ENCODE results near the gene PLXNA4. TPM values are rescaled to one million over a fixed set of nuclear protein-coding genes. Genes with fewer than 3 reads are reported as not detected.

PLXNA4 gene
- total RNA-seq, 4 donors from 2014 or later: 0.31 to 0.66 (median 0.43) TPM

DNA sequence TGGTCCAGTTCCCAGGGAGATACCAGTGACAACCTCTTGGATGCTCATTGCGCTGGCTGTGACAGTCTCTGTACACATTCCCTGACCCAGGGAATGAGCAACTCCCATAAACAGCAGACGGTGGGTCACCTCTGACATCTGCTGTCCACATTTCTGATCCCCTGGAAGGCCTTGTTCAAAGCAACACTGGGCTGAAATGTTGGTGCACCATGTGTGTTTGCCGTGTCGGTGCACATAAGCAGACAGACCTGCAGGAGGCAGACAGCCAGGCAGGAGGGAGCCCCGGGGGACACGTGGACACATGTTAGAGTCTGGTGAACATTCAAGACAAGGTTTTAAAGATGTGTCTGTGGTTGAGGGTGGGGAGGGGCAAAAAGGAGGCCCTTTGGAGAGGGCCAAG, 254.9 kb downstream of the PLXNA4 start:
- ATAC-seq: no peak
- Histone ChIP-seq H3K27ac (no peak overlapping the region), H3K36me3 (no peaks in the 10 kb centered on the region), H3K4me1 (peaks cover 8 to 9% of the 10 kb centered on the region in 2 donors), H3K4me3 (no peak overlapping the region), H3K27me3 (peaks cover 0 to 14% (median 0%) of the 10 kb centered on the region in 3 donors), H3K9me3 (no peaks in the 10 kb centered on the region)
- in situ Hi-C loops (cut with MboI; ENCODE audit: low sequenced_read_pairs in 4 of 4): loop anchor here in 2 of 4 donors (5.0 to 25.0 kb wide), 3 partner anchors 253 to 1116 kb away; partner anchors contain the start of gene PLXNA4 (in 2 of the 2)
- intact Hi-C loops (cut with DNase I; ENCODE audit: low total_unique reads): no loop called here
- no peak for TF ChIP-seq POLR2A (IDR thresholded peaks at IDR 0.05)
- TF ChIP-seq, protein P1, sequence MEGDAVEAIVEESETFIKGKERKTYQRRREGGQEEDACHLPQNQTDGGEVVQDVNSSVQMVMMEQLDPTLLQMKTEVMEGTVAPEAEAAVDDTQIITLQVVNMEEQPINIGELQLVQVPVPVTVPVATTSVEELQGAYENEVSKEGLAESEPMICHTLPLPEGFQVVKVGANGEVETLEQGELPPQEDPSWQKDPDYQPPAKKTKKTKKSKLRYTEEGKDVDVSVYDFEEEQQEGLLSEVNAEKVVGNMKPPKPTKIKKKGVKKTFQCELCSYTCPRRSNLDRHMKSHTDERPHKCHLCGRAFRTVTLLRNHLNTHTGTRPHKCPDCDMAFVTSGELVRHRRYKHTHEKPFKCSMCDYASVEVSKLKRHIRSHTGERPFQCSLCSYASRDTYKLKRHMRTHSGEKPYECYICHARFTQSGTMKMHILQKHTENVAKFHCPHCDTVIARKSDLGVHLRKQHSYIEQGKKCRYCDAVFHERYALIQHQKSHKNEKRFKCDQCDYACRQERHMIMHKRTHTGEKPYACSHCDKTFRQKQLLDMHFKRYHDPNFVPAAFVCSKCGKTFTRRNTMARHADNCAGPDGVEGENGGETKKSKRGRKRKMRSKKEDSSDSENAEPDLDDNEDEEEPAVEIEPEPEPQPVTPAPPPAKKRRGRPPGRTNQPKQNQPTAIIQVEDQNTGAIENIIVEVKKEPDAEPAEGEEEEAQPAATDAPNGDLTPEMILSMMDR (IDR thresholded peaks at IDR 0.05 in 4 of 5, conservative IDR thresholded peaks at IDR 0.05 in 1 of 5): no peak
- DNase-seq: no peak

DNA sequence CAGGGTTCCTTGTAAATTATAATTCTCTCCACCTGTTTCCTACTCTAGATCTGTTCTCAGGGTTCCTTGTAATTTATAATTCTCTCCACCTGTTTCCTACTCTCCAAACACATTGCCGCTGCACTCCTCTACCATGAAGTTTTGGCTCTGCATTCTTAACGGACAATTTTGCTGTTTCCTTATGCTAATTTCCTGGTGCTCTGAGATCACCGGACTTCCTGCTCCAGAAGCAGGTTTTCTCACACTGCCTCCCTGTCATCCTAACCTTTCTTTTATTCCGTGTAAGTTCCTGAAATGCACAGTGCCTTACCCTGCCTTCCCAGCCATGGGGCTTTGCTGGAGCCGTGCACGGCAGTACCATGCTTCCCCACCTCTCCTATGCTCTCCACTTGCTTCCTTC, 256.8 kb downstream of the PLXNA4 start:
- H3K27ac ChIP-seq: no peak overlapping the region
- intact Hi-C loops (cut with DNase I; ENCODE audit: low total_unique reads) (loop anchor here (10.0 kb wide), 1 partner anchor 1115 kb away; no protein-coding TSS in a partner anchor), in situ Hi-C loops (cut with MboI; ENCODE audit: low sequenced_read_pairs in 4 of 4) (loop anchor here in 3 of 4 donors (5.0 to 25.0 kb wide), 3 partner anchors 253 to 1118 kb away; partner anchors contain the start of gene PLXNA4 (in 1 of the 3))
- DNase-seq (no peak), ATAC-seq (no peak)
- H3K4me3 ChIP-seq: no peak overlapping the region
- no peak for TF ChIP-seq POLR2A (IDR thresholded peaks at IDR 0.05)
- TF ChIP-seq, protein P1 (IDR thresholded peaks at IDR 0.05 in 4 of 5, conservative IDR thresholded peaks at IDR 0.05 in 1 of 5): no peak
- H3K36me3 ChIP-seq: no peaks in the 10 kb centered on the region
- peaks cover 8 to 9% of the 10 kb centered on the region in 2 donors for H3K4me1 ChIP-seq
- H3K9me3 ChIP-seq: no peaks in the 10 kb centered on the region
- H3K27me3 ChIP-seq: peaks cover 0 to 14% (median 0%) of the 10 kb centered on the region in 3 donors

DNA sequence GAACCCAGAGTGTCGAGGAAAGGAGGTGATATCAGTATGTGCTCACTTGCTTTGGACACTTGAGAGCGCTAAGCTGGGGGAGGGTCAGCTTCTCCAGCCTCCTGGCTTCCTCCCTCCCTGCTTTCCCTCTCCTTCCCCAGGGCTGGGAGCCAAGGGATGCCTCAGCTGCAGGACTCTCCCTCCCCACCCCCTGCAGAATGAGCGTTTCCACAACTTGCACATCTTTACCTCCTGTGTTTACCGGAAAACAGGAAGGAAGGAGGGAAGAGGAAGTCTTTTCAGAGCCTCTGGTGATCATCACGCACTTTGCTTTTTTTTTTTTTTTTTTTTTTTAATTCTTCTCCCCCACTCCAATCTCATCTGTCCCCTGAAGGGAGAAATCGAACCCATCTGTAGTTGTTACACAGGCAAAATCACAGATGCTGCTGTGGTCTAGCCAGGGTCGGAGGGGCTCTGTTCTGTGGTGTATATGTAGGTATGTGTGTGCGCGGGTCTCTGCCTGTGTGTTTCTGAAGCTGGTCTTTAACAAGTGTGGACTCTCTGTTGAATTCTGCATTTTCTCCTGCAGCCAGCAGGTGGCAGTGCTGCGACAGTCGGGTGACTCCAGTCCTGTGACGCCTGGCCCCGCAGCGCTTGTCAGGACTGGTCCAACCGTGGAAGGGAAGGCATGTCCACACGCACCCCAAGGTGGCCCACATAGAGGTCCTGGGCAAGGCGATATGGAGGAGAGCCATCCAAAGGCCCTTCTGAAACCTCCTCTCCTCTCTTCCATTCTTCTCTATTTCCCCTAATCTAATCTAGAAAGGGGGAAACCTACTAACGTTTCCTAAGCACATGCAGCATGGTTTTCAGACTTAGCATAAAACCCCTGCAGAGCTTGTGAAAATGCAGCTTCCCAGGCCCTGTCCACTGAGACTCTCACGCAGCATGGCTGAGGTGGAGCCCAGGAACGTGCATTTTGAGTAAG, 257.6 kb downstream of the PLXNA4 start:
- TF ChIP-seq, protein P1 (IDR thresholded peaks at IDR 0.05 in 4 of 5, conservative IDR thresholded peaks at IDR 0.05 in 1 of 5): peak; percentile 76 to 88 (median 86)
- TF ChIP-seq POLR2A (IDR thresholded peaks at IDR 0.05): no peak
- peak overlapping the region in 2 of 4 donors; percentile 4 to 35 for H3K4me3 ChIP-seq
- ATAC-seq: peak; percentile 86 to 95
- intact Hi-C loops (cut with DNase I; ENCODE audit: low total_unique reads): loop anchor here (1.0 to 10.0 kb wide), 2 partner anchors 262 to 1116 kb away; no protein-coding TSS in a partner anchor
- H3K27ac ChIP-seq: no peak overlapping the region
- in situ Hi-C loops (cut with MboI; ENCODE audit: low sequenced_read_pairs in 4 of 4): loop anchor here in 3 of 4 donors (5.0 to 25.0 kb wide), 3 partner anchors 254 to 1119 kb away; partner anchors contain the start of gene PLXNA4 (in 1 of the 3)
- DNase-seq: peak; percentile 57 to 65
- H3K9me3 ChIP-seq: no peaks in the 10 kb centered on the region
- H3K4me1 ChIP-seq: peaks cover 8 to 9% of the 10 kb centered on the region in 2 donors
- peaks cover 0 to 14% (median 0%) of the 10 kb centered on the region in 3 donors for H3K27me3 ChIP-seq
- no peaks in the 10 kb centered on the region for H3K36me3 ChIP-seq

DNA sequence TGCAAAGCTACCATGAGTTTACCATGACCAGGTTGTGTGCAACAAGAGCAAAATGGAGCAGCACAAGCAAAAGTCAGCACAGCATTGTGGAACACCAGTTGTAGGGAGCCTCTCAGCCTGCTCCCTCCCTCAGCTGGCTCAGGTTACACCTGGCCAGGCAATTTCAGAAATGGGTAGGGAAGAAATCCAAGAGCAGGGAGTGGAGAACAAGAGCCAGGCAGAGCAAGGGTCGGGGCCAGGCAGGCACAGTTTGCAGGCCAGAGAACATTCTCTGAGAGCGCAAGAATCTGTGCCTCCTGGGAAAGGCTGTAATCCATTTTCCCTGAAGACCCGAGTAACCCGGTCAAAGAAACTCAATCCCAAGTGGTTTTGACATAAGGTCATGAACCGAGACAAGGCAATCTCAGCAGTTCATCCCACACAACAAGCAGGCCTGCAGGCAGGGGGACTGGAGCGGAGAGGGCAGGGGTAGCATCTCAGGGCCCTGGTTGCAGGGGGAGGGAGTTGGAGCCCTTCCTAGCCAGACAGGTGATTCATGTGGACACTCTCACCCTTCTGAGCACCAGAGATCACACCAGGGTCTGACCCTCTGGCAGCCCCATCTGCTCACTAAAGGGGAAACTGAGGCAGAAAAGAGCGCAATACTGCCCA, 258.4 kb downstream of the PLXNA4 start:
- DNase-seq (no peak), ATAC-seq (no peak)
- intact Hi-C loops (cut with DNase I; ENCODE audit: low total_unique reads) (loop anchor here (1.0 to 10.0 kb wide), 2 partner anchors 262 to 1117 kb away; no protein-coding TSS in a partner anchor), in situ Hi-C loops (cut with MboI; ENCODE audit: low sequenced_read_pairs in 4 of 4) (loop anchor here in 3 of 4 donors (5.0 to 25.0 kb wide), 3 partner anchors 254 to 1119 kb away; partner anchors contain the start of gene PLXNA4 (in 1 of the 3))
- peaks cover 8 to 9% of the 10 kb centered on the region in 2 donors for H3K4me1 ChIP-seq
- H3K27ac ChIP-seq: no peak overlapping the region
- H3K27me3 ChIP-seq: peaks cover 0 to 14% (median 0%) of the 10 kb centered on the region in 3 donors
- H3K4me3 ChIP-seq: no peak overlapping the region
- TF ChIP-seq, protein P1 (IDR thresholded peaks at IDR 0.05 in 4 of 5, conservative IDR thresholded peaks at IDR 0.05 in 1 of 5): no peak
- TF ChIP-seq POLR2A (IDR thresholded peaks at IDR 0.05): no peak
- H3K9me3 ChIP-seq: no peaks in the 10 kb centered on the region
- no peaks in the 10 kb centered on the region for H3K36me3 ChIP-seq
